HPDE6-E6E7 (cell line): ENCODE data around the gene USP2.

Experiments used
- DNase-seq: peaks from one replicate; pipeline ENCODE4 v3.0.0; 2011; ENCODE audit warnings: missing footprints; ENCODE audit errors: extremely low spot score

Gene USP2

GRCh38 chr11:119305556-119306372 lies 75.7 kb downstream of the USP2 start:
- DNase-seq: no peak
